HUES48 (cell line): Measurements from ENCODE around the gene DYNC2LI1.
"Not testable (repeated sequence)": the region's sequence is repeated elsewhere in the genome, so short reads cannot be mapped to it uniquely, and the experiment has no call there.

Experiments used
- H3K27ac ChIP-seq: one replicate; pipeline ENCODE4 v1.7.0; 2013; ENCODE audit warnings: low read depth, low read length, inconsistent platforms
- H3K27me3 ChIP-seq: 2 replicates; pipeline ENCODE4 v1.6.1; 2013; ENCODE audit warnings: mild to moderate bottlenecking, low read length; ENCODE audit not compliant: control insufficient read depth, insufficient read depth
- H3K36me3 ChIP-seq: 2 replicates; pipeline ENCODE4 v1.6.1; 2013; ENCODE audit warnings: low read length; ENCODE audit not compliant: control insufficient read depth, insufficient read depth
- H3K4me1 ChIP-seq: 2 replicates; pipeline ENCODE4 v1.6.1; 2013; ENCODE audit warnings: mild to moderate bottlenecking, low read length; ENCODE audit not compliant: control insufficient read depth, insufficient read depth
- H3K4me3 ChIP-seq: 2 replicates; pipeline ENCODE4 v1.5.1; 2013; ENCODE audit warnings: mild to moderate bottlenecking, low read depth, low read length
- H3K9ac ChIP-seq: 2 replicates; pipeline ENCODE4 v1.6.1; 2013; ENCODE audit warnings: mild to moderate bottlenecking, low read depth, low read length, moderate library complexity
- H3K9me3 ChIP-seq: 2 replicates; pipeline ENCODE4 v1.6.1; 2013; ENCODE audit warnings: low read length; ENCODE audit not compliant: control insufficient read depth, insufficient read depth

DYNC2LI1 gene

GRCh38 chr2:43773876-43774613, at the start of gene DYNC2LI1:
Gene DYNC2LI1, plus strand, starts transcription at chr2:43774039. Its CDS starts 100 bp downstream, at chr2:43774139.
- H3K9ac ChIP-seq: peak within 1 kb of the TSS; percentile 70
- no peaks in the 10 kb centered on the region for H3K9me3 ChIP-seq
- H3K4me1 ChIP-seq: peaks cover 9% of the 10 kb centered on the region; the same call in 1 of the 2 replicates
- peak within 1 kb of the TSS; percentile 97 for H3K4me3 ChIP-seq
- no peaks in the 10 kb centered on the region for H3K27me3 ChIP-seq
- H3K36me3 ChIP-seq: no peaks in the 10 kb centered on the region
- H3K27ac ChIP-seq: peak within 1 kb of the TSS; percentile 90

DNA sequence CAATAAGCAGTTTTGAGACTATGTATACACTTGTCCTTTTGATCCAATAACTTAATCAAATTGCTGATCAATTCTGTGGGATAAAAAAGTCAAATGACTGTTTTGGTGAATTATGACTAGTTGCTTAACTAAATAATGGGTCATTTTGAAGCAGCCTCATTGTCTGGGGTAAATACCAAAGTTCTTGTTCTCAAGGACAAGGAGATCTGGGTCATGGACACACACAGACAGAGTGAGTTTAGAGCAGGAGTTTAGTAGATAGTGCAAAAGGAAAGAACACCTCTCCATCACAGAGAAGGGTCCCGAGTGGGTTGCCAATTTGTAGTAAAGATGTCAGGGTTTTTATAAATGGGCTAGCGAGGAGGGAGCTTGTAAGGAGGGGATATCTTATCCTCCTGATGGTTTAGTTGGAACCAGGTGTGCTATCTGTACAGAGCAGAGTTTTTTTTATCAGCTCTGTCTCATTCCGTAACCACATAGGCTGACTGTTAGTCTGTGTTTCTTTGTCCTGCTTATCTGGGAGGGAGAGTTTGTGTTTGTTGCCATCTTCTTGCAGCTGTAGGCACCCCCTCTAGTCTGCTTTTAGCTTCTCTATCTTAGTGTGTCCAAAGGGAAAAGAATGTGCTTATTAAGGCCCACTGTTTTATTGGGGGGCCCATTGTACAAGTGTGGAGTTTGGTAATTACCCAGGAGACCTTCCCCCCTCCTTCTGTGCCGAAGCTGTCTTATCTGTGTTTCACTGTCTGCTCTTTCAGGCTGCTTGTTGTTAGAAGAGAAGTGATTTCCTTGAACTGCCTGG, 48.9 kb upstream of the DYNC2LI1 start:
- peaks cover 19% of the 10 kb centered on the region for H3K4me1 ChIP-seq
- no peaks in the 10 kb centered on the region for H3K36me3 ChIP-seq
- H3K4me3 ChIP-seq: no peak overlapping the region
- H3K27ac ChIP-seq: no peak overlapping the region
- no peaks in the 10 kb centered on the region for H3K9me3 ChIP-seq
- no peak overlapping the region for H3K9ac ChIP-seq
- H3K27me3 ChIP-seq: no peaks in the 10 kb centered on the region

DNA sequence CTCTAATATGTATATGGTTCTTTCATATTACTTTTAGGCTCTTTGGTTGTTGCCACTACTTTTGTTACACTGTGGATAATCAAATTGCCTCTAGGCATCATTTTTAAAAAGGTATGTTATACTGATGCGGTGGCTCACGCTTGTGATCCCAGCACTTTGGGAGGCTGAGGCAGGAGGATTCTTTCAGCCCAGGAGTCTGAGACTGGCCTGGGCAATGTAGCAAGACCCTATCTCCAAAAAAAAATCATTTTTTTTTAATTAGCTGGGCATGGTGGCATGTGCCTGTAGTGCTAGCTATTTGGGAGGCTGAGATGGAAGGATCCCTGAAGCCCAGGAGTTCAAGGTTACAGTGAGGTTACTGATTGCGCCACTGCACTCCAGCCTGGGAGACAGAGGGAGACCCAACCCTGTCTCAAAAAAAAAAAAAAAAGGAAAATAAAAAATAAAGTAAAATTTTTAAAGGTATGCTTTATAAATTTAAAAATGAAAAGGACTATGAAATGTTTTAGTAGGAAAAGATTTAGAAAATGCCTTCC, 48.1 kb upstream of the DYNC2LI1 start:
- H3K36me3 ChIP-seq: no peaks in the 10 kb centered on the region
- no peaks in the 10 kb centered on the region for H3K9me3 ChIP-seq
- H3K9ac ChIP-seq: no peak overlapping the region
- H3K27ac ChIP-seq: no peak overlapping the region
- peaks cover 21% of the 10 kb centered on the region for H3K4me1 ChIP-seq
- H3K27me3 ChIP-seq: no peaks in the 10 kb centered on the region
- no peak overlapping the region for H3K4me3 ChIP-seq

GRCh38 chr2:43726961-43727633, 46.7 kb upstream of the DYNC2LI1 start:
- not testable (repeated sequence) for H3K9me3 ChIP-seq, H3K9ac ChIP-seq, H3K36me3 ChIP-seq, H3K4me3 ChIP-seq, H3K27ac ChIP-seq, H3K27me3 ChIP-seq
- peaks cover 21% of the 10 kb centered on the region for H3K4me1 ChIP-seq

GRCh38 chr2:43727634-43728014, 46.2 kb upstream of the DYNC2LI1 start:
- Histone ChIP-seq H3K36me3 (no peaks in the 10 kb centered on the region), H3K27me3 (no peaks in the 10 kb centered on the region), H3K9ac (no peak overlapping the region), H3K4me3 (no peak overlapping the region), H3K4me1 (peaks cover 21% of the 10 kb centered on the region), H3K27ac (no peak overlapping the region), H3K9me3 (no peaks in the 10 kb centered on the region)

DNA sequence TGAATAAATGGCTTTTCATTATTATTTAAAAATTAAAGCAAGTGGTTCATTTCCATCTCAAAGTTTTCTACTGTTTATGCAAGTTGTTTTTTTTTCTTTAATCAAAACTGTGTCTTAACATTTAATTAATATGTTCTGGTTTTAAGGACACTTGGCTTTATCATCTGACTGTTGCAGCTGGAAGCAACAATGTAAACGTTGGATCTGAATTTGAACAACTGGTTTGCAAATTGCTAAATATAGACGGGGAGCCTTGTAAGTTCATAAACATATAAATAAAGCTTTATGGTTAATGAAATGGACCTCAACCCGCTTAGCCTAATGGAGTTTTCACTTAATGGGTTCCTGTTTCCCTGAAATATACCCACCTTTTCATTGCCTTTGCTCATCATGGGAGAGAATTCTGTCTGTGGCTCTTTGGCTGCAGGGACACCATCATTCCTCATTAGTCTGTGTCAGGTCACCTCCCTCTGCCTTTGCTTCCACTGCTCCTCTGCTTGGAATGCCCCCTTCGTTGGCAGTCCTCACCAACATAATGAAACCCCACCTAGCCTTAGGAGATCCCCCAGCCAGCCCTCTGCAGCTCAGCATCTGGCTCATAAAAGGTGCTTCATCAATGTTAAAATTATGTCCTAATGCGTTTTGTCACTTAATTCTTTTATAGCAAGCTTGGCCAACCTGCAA, 44.2 kb upstream of the DYNC2LI1 start:
- Histone ChIP-seq H3K4me3 (no peak overlapping the region), H3K27ac (peak overlapping the region; percentile 57), H3K9ac (no peak overlapping the region)

DNA sequence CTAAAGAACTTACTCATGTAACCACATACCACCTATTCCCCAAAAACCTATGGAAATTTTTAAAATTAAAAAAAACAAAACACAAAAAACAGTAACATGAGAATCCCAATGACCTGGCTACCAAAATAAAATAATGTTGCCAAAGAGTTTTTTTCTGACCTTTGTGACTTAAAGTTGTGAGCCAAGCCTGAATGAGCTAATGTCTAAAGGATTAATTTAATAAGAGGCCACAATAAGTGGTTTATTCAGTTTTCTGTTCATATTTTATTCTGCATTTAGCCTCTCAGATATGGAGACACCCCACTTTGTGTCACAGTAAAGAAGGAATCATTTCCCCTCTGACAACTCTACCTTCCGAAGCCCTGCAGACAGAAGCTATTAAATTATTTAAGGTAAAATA, 42.6 kb upstream of the DYNC2LI1 start:
- H3K4me1 ChIP-seq: peaks cover 13% of the 10 kb centered on the region
- H3K9ac ChIP-seq: no peak overlapping the region
- H3K27me3 ChIP-seq: no peaks in the 10 kb centered on the region
- no peak overlapping the region for H3K27ac ChIP-seq
- no peak overlapping the region for H3K4me3 ChIP-seq
- no peaks in the 10 kb centered on the region for H3K9me3 ChIP-seq
- H3K36me3 ChIP-seq: no peaks in the 10 kb centered on the region

More for the DNA sequence above, 44.2 kb upstream of the DYNC2LI1 start:
- H3K4me1 ChIP-seq: peaks cover 20% of the 10 kb centered on the region
- H3K27me3 ChIP-seq: no peaks in the 10 kb centered on the region
- H3K36me3 ChIP-seq: no peaks in the 10 kb centered on the region
- no peaks in the 10 kb centered on the region for H3K9me3 ChIP-seq

- no peak overlapping the region for H3K27ac ChIP-seq
Observed at GRCh38 chr2:43736637-43737036, 37.2 kb upstream of the DYNC2LI1 start.

GRCh38 chr2:43737097-43737854, 36.6 kb upstream of the DYNC2LI1 start:
- no peaks in the 10 kb centered on the region for H3K27me3 ChIP-seq
- H3K27ac ChIP-seq: no peak overlapping the region

More at GRCh38 chr2:43736637-43737036, 37.2 kb upstream of the DYNC2LI1 start:
- Histone ChIP-seq H3K9ac (no peak overlapping the region), H3K36me3 (no peaks in the 10 kb centered on the region), H3K27me3 (no peaks in the 10 kb centered on the region), H3K9me3 (no peaks in the 10 kb centered on the region), H3K4me3 (no peak overlapping the region), H3K4me1 (no peaks in the 10 kb centered on the region)

GRCh38 chr2:43737855-43738254, 36.0 kb upstream of the DYNC2LI1 start:
- H3K4me1 ChIP-seq: no peaks in the 10 kb centered on the region

More at GRCh38 chr2:43737097-43737854, 36.6 kb upstream of the DYNC2LI1 start:
- no peak overlapping the region for H3K4me3 ChIP-seq
- no peaks in the 10 kb centered on the region for H3K9me3 ChIP-seq
- H3K4me1 ChIP-seq: no peaks in the 10 kb centered on the region
- no peak overlapping the region for H3K9ac ChIP-seq
- H3K36me3 ChIP-seq: no peaks in the 10 kb centered on the region

More at GRCh38 chr2:43737855-43738254, 36.0 kb upstream of the DYNC2LI1 start:
- Histone ChIP-seq H3K9me3 (no peaks in the 10 kb centered on the region), H3K27ac (no peak overlapping the region), H3K27me3 (no peaks in the 10 kb centered on the region), H3K4me3 (no peak overlapping the region), H3K36me3 (no peaks in the 10 kb centered on the region), H3K9ac (no peak overlapping the region)
